Liver (tissue), 9 donors: Measurements from ENCODE around the gene PAX9. TPM values are rescaled to one million over a fixed set of nuclear protein-coding genes. Genes with fewer than 3 reads are reported as not detected.

ENCODE experiments used
- DNase-seq: peaks from one replicate; pipeline ENCODE4 v3.0.0-alpha.2; 2017; ENCODE audit warnings: low spot score
- H3K27ac ChIP-seq, 2 donors: one replicate each; pipeline ENCODE4 v1.7.0; 2013; ENCODE audit warnings: inconsistent platforms in 2 of 2, low read length in 2 of 2, control low read depth in 1 of 2, low read depth in 1 of 2, mild to moderate bottlenecking in 1 of 2
- H3K27me3 ChIP-seq, 4 donors: one replicate each; pipeline versions ENCODE4 v1.6.1 to v1.7.0; 2013; ENCODE audit warnings: low read length in 3 of 4, inconsistent platforms in 1 of 4, mild to moderate bottlenecking in 1 of 4, moderate library complexity in 1 of 4; ENCODE audit not compliant: control insufficient read depth in 4 of 4, insufficient read depth in 4 of 4
- H3K36me3 ChIP-seq, 4 donors: one replicate each; pipeline versions ENCODE4 v1.6.1 to v1.7.0; 2013; ENCODE audit warnings: low read length in 3 of 4, mild to moderate bottlenecking in 3 of 4, low read depth in 1 of 4, moderate library complexity in 1 of 4; ENCODE audit not compliant: control insufficient read depth in 4 of 4, insufficient read depth in 3 of 4
- H3K4me1 ChIP-seq, 4 donors: one replicate each; pipeline versions ENCODE4 v1.6.1 to v1.7.0; 2013; ENCODE audit warnings: low read length in 3 of 4, mild to moderate bottlenecking in 3 of 4, moderate library complexity in 1 of 4; ENCODE audit not compliant: control insufficient read depth in 4 of 4, insufficient read depth in 4 of 4
- H3K4me3 ChIP-seq, 3 donors: one replicate each; pipeline versions ENCODE4 v1.6.1 to v1.7.0; 2013; ENCODE audit warnings: low read length in 3 of 3, control low read depth in 1 of 3, low read depth in 1 of 3, mild to moderate bottlenecking in 1 of 3
- H3K9ac ChIP-seq, 2 donors: one replicate each; pipeline ENCODE4 v1.7.0; 2013; ENCODE audit warnings: low read length in 2 of 2, mild to moderate bottlenecking in 2 of 2, moderate library complexity in 2 of 2, control low read depth in 1 of 2, low read depth in 1 of 2
- H3K9me3 ChIP-seq, 4 donors: one replicate each; pipeline versions ENCODE4 v1.6.1 to v1.7.0; 2013; ENCODE audit warnings: low read length in 3 of 4; ENCODE audit not compliant: control insufficient read depth in 4 of 4
- ATF3 ChIP-seq: IDR thresholded peaks from 2 replicates; pipeline ENCODE4 v1.6.1; 2016; ENCODE audit warnings: antibody characterized with exemption
- CTCF ChIP-seq: fragments of 150-350 bp; IDR thresholded peaks from 2 replicates; pipeline ENCODE4 v1.5.1; 2017; ENCODE audit warnings: improper control_type of control experiment, low read depth, low read length; ENCODE audit not compliant: missing input control
- EGR1 ChIP-seq, 2 donors: IDR thresholded peaks; 2 replicates each; pipeline ENCODE4 v1.6.1; 2016 to 2018; ENCODE audit warnings: antibody characterized with exemption in 2 of 2, low read depth in 2 of 2
- FOXA1 ChIP-seq: IDR thresholded peaks from 2 replicates; pipeline ENCODE4 v1.6.1; 2016; ENCODE audit warnings: antibody characterized with exemption
- FOXA2 ChIP-seq: IDR thresholded peaks from 2 replicates; pipeline ENCODE4 v1.6.1; 2016; ENCODE audit warnings: antibody characterized with exemption
- HNF4G ChIP-seq: IDR thresholded peaks from 2 replicates; pipeline ENCODE4 v1.6.1; 2016; ENCODE audit warnings: antibody characterized with exemption
- JUND ChIP-seq, 2 donors: IDR thresholded peaks; 2 replicates each; pipeline ENCODE4 v1.6.1; 2016; ENCODE audit warnings: antibody characterized with exemption in 2 of 2
- MAX ChIP-seq: IDR thresholded peaks from 2 replicates; pipeline ENCODE4 v1.6.1; 2016; ENCODE audit warnings: antibody characterized with exemption
- RAD21 ChIP-seq, 2 donors: IDR thresholded peaks; 2 replicates each; pipeline ENCODE4 v1.6.1; 2016; ENCODE audit warnings: antibody characterized with exemption in 2 of 2, mild to moderate bottlenecking in 2 of 2
- REST ChIP-seq: IDR thresholded peaks from 2 replicates; pipeline ENCODE4 v1.6.1; 2016; ENCODE audit warnings: antibody characterized with exemption, mild to moderate bottlenecking
- SP1 ChIP-seq: IDR thresholded peaks from 2 replicates; pipeline ENCODE4 v1.6.1; 2018; ENCODE audit warnings: antibody characterized with exemption, mild to moderate bottlenecking
- TAF1 ChIP-seq: conservative IDR thresholded peaks from 2 replicates; pipeline ENCODE4 v1.6.1; 2016; ENCODE audit warnings: antibody characterized with exemption, mild to moderate bottlenecking
- YY1 ChIP-seq: IDR thresholded peaks from 2 replicates; pipeline ENCODE4 v1.6.1; 2016; ENCODE audit warnings: antibody characterized with exemption, mild to moderate bottlenecking
- WGBS: extraction: QIAGEN DNeasy Blood & Tissue Kit; methylation state at CpG from one replicate; pipeline ENCODE4 v1.1.7; 2013; 5-methylcytosine and 5-hydroxymethylcytosine counted together
- polyA plus RNA-seq, 2 donors: library from polyadenylated mRNA; stranded (reverse) in 1 of 2; unstranded in 1 of 2; fragments of 200-250 nt in 1 of 2; fragments of >200 nt in 1 of 2; fragmentation: Nextera tagmentation in 1 of 2; extraction: Ambion mirVana in 1 of 2; gene quantifications; one replicate each; pipeline versions ENCODE4 v1.2.1 to v1.2.3, GENCODE V29; 2013 to 2015
- total RNA-seq, 2 donors: library from RNA; depleted of rRNA; stranded (reverse); fragments of >200 nt; gene quantifications; one replicate each; pipeline ENCODE4 v1.2.3, GENCODE V29; 2014
- donor health status: healthy.
- donor health status: healthy.
- donor health status: healthy.
- donor health status: healthy.
- donor health status: healthy.

Gene PAX9
- total and polyA plus RNA-seq, 4 donors: 0.03 TPM; not detected in 3

GRCh38 chr14:36675581-36675980 is 13.9 kb downstream of the PAX9 start:
- DNase-seq: no peak
- Histone ChIP-seq H3K36me3 (no peaks in the 10 kb centered on the region), H3K9me3 (no peaks in the 10 kb centered on the region), H3K4me3 (no peak overlapping the region), H3K27ac (no peak overlapping the region), H3K9ac (no peak overlapping the region), H3K4me1 (no peaks in the 10 kb centered on the region), H3K27me3 (peaks cover 0 to 15% (median 0%) of the 10 kb centered on the region in 4 donors)
- TF ChIP-seq CTCF: no peak
- TF ChIP-seq MAX: no peak
- no peak for TF ChIP-seq ATF3
- 60% methylated on average over 6 of the region's 6 CpGs for WGBS

GRCh38 chr14:36676236-36676635 is 14.6 kb downstream of the PAX9 start:
- no peak overlapping the region for H3K27ac ChIP-seq
- 23% methylated on average over 10 of the region's 10 CpGs for WGBS
- H3K36me3 ChIP-seq: no peaks in the 10 kb centered on the region
- no peak overlapping the region for H3K4me3 ChIP-seq
- TF ChIP-seq JUND (IDR thresholded peaks at IDR 0.05): no peak
- TF ChIP-seq REST: no peak
- no peak for TF ChIP-seq HNF4G
- no peak for TF ChIP-seq SP1
- no peak for TF ChIP-seq TAF1
- TF ChIP-seq YY1: no peak
- TF ChIP-seq ATF3: no peak
- no peak for TF ChIP-seq FOXA2
- TF ChIP-seq EGR1 (IDR thresholded peaks at IDR 0.05; ENCODE audit: low read depth in 2 of 2): no peak
- no peak for TF ChIP-seq MAX
- no peak for TF ChIP-seq FOXA1
- H3K4me1 ChIP-seq: no peaks in the 10 kb centered on the region
- no peaks in the 10 kb centered on the region for H3K9me3 ChIP-seq
- H3K9ac ChIP-seq: no peak overlapping the region
- peaks cover 0 to 15% (median 0%) of the 10 kb centered on the region in 4 donors for H3K27me3 ChIP-seq
- no peak for DNase-seq

GRCh38 chr14:36682338-36682737 is 20.7 kb downstream of the PAX9 start:
- 94% methylated on average over 4 of the region's 4 CpGs for WGBS
- peaks cover 0 to 8% (median 0%) of the 10 kb centered on the region in 4 donors for H3K27me3 ChIP-seq

More at GRCh38 chr14:36682338-36682737, 20.7 kb downstream of the PAX9 start:
- Histone ChIP-seq H3K4me1 (no peaks in the 10 kb centered on the region), H3K27ac (no peak overlapping the region), H3K4me3 (no peak overlapping the region), H3K36me3 (no peaks in the 10 kb centered on the region), H3K9ac (no peak overlapping the region), H3K9me3 (no peaks in the 10 kb centered on the region)
- TF ChIP-seq YY1 (no peak), CTCF (no peak), RAD21 (IDR thresholded peaks at IDR 0.05) (no peak), FOXA1 (no peak), JUND (IDR thresholded peaks at IDR 0.05) (no peak)
- no peak for DNase-seq
